IMR-90 (cell line): ENCODE measurements around the gene ACSL4. TPM values are rescaled to one million over a fixed set of nuclear protein-coding genes. Genes with fewer than 3 reads are reported as not detected.

ENCODE experiments used
- ATAC-seq: fragments of 200-7000 bp; cut with Tn5 transposase; 2 replicates; pipeline ENCODE4 v1.9.1; 2020; ENCODE audit warnings: low read depth, mild to moderate bottlenecking, moderate library complexity
- BruUV-seq: library from RNA; stranded (reverse); fragments of 400-500 nt; replicated peaks from 2 replicates; lab custom pipeline; 2021; lab: Mats Ljungman, UMichigan
- CTCF ChIA-PET: fragments of 300-600 bp; formaldehyde crosslinking; extraction: SDS; loops from one replicate; lab custom pipeline; 2021; ENCODE audit warnings: antibody characterized with exemption; lab: Yijun Ruan, JAX
- POLR2A ChIA-PET: fragments of 300-600 bp; sonication (Branson Sonifier 250); formaldehyde crosslinking; loops from one replicate; lab custom pipeline; 2022; ENCODE audit warnings: antibody characterized with exemption; ENCODE audit not compliant: unreplicated experiment; lab: Charles Lee
- DNase-seq: peaks from one replicate; pipeline ENCODE4 v3.0.0; 2013
- H2AFZ ChIP-seq: replicated peaks from 2 replicates; pipeline ENCODE3; 2013; ENCODE audit warnings: low read length, mild to moderate bottlenecking; ENCODE audit not compliant: poor library complexity
- H2AK5ac ChIP-seq: 2 replicates; pipeline ENCODE4 v1.6.1; 2013; ENCODE audit warnings: low read depth, low read length, inconsistent platforms
- H2AK9ac ChIP-seq: replicated peaks from 2 replicates; pipeline ENCODE3; 2013; ENCODE audit warnings: mild to moderate bottlenecking, low read depth, low read length, moderate library complexity; ENCODE audit not compliant: poor library complexity
- H2BK120ac ChIP-seq: 2 replicates; pipeline ENCODE4 v1.6.1; 2013; ENCODE audit warnings: low read depth, low read length, inconsistent platforms
- H2BK15ac ChIP-seq: 3 replicates; pipeline ENCODE4 v1.6.1; 2013; ENCODE audit warnings: low read depth, low read length, inconsistent platforms
- H2BK20ac ChIP-seq: 2 replicates; pipeline ENCODE4 v1.6.1; 2013; ENCODE audit warnings: low read depth, mild to moderate bottlenecking, inconsistent platforms, low read length, moderate library complexity
- H2BK5ac ChIP-seq: 2 replicates; pipeline ENCODE4 v1.6.1; 2013; ENCODE audit warnings: mild to moderate bottlenecking, low read depth, low read length, inconsistent platforms; ENCODE audit not compliant: poor library complexity, severe bottlenecking
- H3K14ac ChIP-seq: replicated peaks from 2 replicates; pipeline ENCODE4 v1.6.1; 2013; ENCODE audit warnings: low read depth, low read length, inconsistent platforms
- H3K18ac ChIP-seq: 2 replicates; pipeline ENCODE4 v1.6.1; 2013; ENCODE audit warnings: low read depth, low read length, control low read depth
- H3K23ac ChIP-seq: 2 replicates; pipeline ENCODE4 v1.6.1; 2013; ENCODE audit warnings: low read depth, low read length, inconsistent platforms
- H3K27ac ChIP-seq: 2 replicates; pipeline ENCODE4 v1.5.1; 2013; ENCODE audit warnings: mild to moderate bottlenecking, control low read depth, low read length; ENCODE audit not compliant: insufficient read depth
- H3K27me3 ChIP-seq: 2 replicates; pipeline ENCODE4 v1.6.1; 2013; ENCODE audit warnings: low read length; ENCODE audit not compliant: control insufficient read depth, insufficient read depth
- H3K36me3 ChIP-seq: 2 replicates; pipeline ENCODE4 v1.6.1; 2013; ENCODE audit warnings: low read length, mixed read lengths; ENCODE audit not compliant: control insufficient read depth, insufficient read depth
- H3K4ac ChIP-seq: 2 replicates; pipeline ENCODE4 v1.6.1; 2013; ENCODE audit warnings: low read depth, low read length, inconsistent platforms
- H3K4me1 ChIP-seq: 2 replicates; pipeline ENCODE4 v1.6.1; 2013; ENCODE audit warnings: low read length, mixed read lengths; ENCODE audit not compliant: control insufficient read depth, insufficient read depth
- H3K4me2 ChIP-seq: 2 replicates; pipeline ENCODE4 v1.6.1; 2013; ENCODE audit warnings: low read depth, mild to moderate bottlenecking, control low read depth, low read length, moderate library complexity
- H3K4me3 ChIP-seq: 2 replicates; pipeline ENCODE4 v1.5.1; 2013; ENCODE audit warnings: low read depth, mild to moderate bottlenecking, control low read depth, low read length, moderate library complexity; ENCODE audit not compliant: insufficient read depth
- H3K56ac ChIP-seq: 2 replicates; pipeline ENCODE4 v1.6.1; 2013; ENCODE audit warnings: low read length, inconsistent platforms; ENCODE audit not compliant: insufficient read depth; ENCODE audit errors: extremely low read depth
- H3K79me1 ChIP-seq, 2 experiments: 2 replicates each; pipeline ENCODE4 v1.6.1; 2013; ENCODE audit warnings: low read length in 2 of 2, inconsistent platforms in 1 of 2, low read depth in 1 of 2
- H3K9ac ChIP-seq: 2 replicates; pipeline ENCODE4 v1.6.1; 2013; ENCODE audit warnings: low read depth, low read length, control low read depth
- H3K9me1 ChIP-seq: 2 replicates; pipeline ENCODE4 v1.6.1; 2013; ENCODE audit warnings: low read length, inconsistent platforms; ENCODE audit not compliant: insufficient read depth
- H3K9me3 ChIP-seq: 2 replicates; pipeline ENCODE4 v1.6.1; 2013; ENCODE audit warnings: low read length; ENCODE audit not compliant: control insufficient read depth, insufficient read depth
- H4K20me1 ChIP-seq: 2 replicates; pipeline ENCODE4 v1.6.1; 2013; ENCODE audit warnings: low read length, inconsistent platforms; ENCODE audit not compliant: insufficient read depth
- H4K5ac ChIP-seq: 2 replicates; pipeline ENCODE4 v1.6.1; 2013; ENCODE audit warnings: mild to moderate bottlenecking, low read depth, low read length, control low read depth
- H4K8ac ChIP-seq, 2 experiments: 2 replicates each; pipeline ENCODE4 v1.6.1; 2013; ENCODE audit warnings: low read depth in 2 of 2, low read length in 2 of 2, control low read depth in 1 of 2, inconsistent platforms in 1 of 2
- H4K91ac ChIP-seq: 2 replicates; pipeline ENCODE4 v1.6.1; 2013; ENCODE audit warnings: low read depth, low read length, inconsistent platforms; ENCODE audit not compliant: insufficient read depth
- BHLHE40 ChIP-seq: fragments of 150-350 bp; IDR thresholded peaks from 2 replicates; pipeline ENCODE4 v1.6.1; 2016; ENCODE audit warnings: mild to moderate bottlenecking, low read depth, low read length
- CEBPB ChIP-seq: IDR thresholded peaks from 2 replicates; pipeline ENCODE4 v1.6.1; 2012; ENCODE audit warnings: low read depth, low read length, improper control_type of control experiment
- CHD1 ChIP-seq: IDR thresholded peaks from 2 replicates; pipeline ENCODE4 v1.6.1; 2012; ENCODE audit warnings: low read depth, low read length, improper control_type of control experiment
- CTCF ChIP-seq: conservative IDR thresholded peaks from 2 replicates; pipeline ENCODE4 v1.5.1; 2012; ENCODE audit warnings: mild to moderate bottlenecking, low read depth, low read length, improper control_type of control experiment
- FOS ChIP-seq: fragments of 150-350 bp; IDR thresholded peaks from 2 replicates; pipeline ENCODE4 v1.6.1; 2016; ENCODE audit warnings: low read depth, low read length
- MAFK ChIP-seq: IDR thresholded peaks from 2 replicates; pipeline ENCODE4 v1.6.1; 2012; ENCODE audit warnings: low read depth, low read length, improper control_type of control experiment
- RAD21 ChIP-seq: IDR thresholded peaks from 2 replicates; pipeline ENCODE4 v1.6.1; 2012; ENCODE audit warnings: low read length, improper control_type of control experiment
- RFX5 ChIP-seq: IDR thresholded peaks from 2 replicates; pipeline ENCODE4 v1.8.0; 2012; ENCODE audit warnings: low read depth, mild to moderate bottlenecking, low read length, moderate library complexity
- USF2 ChIP-seq: fragments of 150-350 bp; IDR thresholded peaks from 2 replicates; pipeline ENCODE4 v1.6.1; 2017; ENCODE audit warnings: mild to moderate bottlenecking, antibody characterized with exemption, low read length, low read depth
- WGBS, 2 experiments: methylation state at CpG; one replicate each; pipeline versions ENCODE4 v1.1.5 to v1.1.7; 2013; ENCODE audit warnings: missing lambda C conversion rate in 2 of 2; ENCODE audit not compliant: insufficient read length in 1 of 2; ENCODE audit errors: extremely low coverage in 2 of 2; 5-methylcytosine and 5-hydroxymethylcytosine counted together
- dilution Hi-C: fragments of 300-500 bp; cut with HindIII; formaldehyde crosslinking; loops from one replicate; pipeline ENCODE4 v1.14.3; 2018; ENCODE audit warnings: low sequenced_read_pairs; ENCODE audit not compliant: unreplicated experiment
- in situ Hi-C: fragments of 300-500 bp; cut with MboI; formaldehyde crosslinking; loops from 3 replicates; pipeline ENCODE4 v1.14.3; 2019; ENCODE audit warnings: low sequenced_read_pairs, inconsistent platforms, mixed read lengths
- intact Hi-C: fragments of 100-400 bp; cut with micrococcal nuclease; formaldehyde crosslinking; loops from 2 replicates; pipeline ENCODE4 v1.10.0; 2022
- polyA plus RNA-seq, 3 experiments: library from polyadenylated mRNA; depleted of rRNA; stranded (reverse); fragments of >200 nt; gene quantifications; 2 replicates each; pipeline ENCODE4 v1.2.3, GENCODE V29; 2012; ENCODE audit warnings: low replicate concordance in 1 of 3
- total RNA-seq: library from RNA; depleted of rRNA; stranded (reverse); fragments of >200 nt; gene quantifications from 2 replicates; pipeline ENCODE4 v1.2.3, GENCODE V29; 2012

Gene ACSL4
- total and polyA plus RNA-seq, 2 of the 4 experiments (the other 2 are of a cell fraction): 29.6 to 59.7 TPM

GRCh38 chrX:109658391-109658790 is 74.7 kb downstream of the ACSL4 start:
- intact Hi-C loops (no loop called here), dilution Hi-C loops (no loop called here), in situ Hi-C loops (no loop called here)
- H3K9me3 ChIP-seq: no peaks in the 10 kb centered on the region
- H3K27me3 ChIP-seq: no peaks in the 10 kb centered on the region
- H2BK20ac ChIP-seq: no peak overlapping the region
- no peak overlapping the region for H2AK5ac ChIP-seq
- H3K18ac ChIP-seq: no peak overlapping the region
- H4K8ac ChIP-seq: no peak overlapping the region
- H2BK120ac ChIP-seq: no peak overlapping the region
- H4K91ac ChIP-seq: no peak overlapping the region
- H3K4me2 ChIP-seq: no peak overlapping the region
- H3K4me3 ChIP-seq: no peak overlapping the region
- no peak overlapping the region for H2BK15ac ChIP-seq
- no peak overlapping the region for H3K9ac ChIP-seq
- H2AK9ac ChIP-seq: no peak overlapping the region
- ATAC-seq (no peak), DNase-seq (no peak)
- CTCF ChIA-PET: no interaction called here
- H3K14ac ChIP-seq: no peak overlapping the region
- H3K4me1 ChIP-seq: no peaks in the 10 kb centered on the region
- no peak for TF ChIP-seq CHD1
- TF ChIP-seq RFX5: no peak
- no peak for TF ChIP-seq FOS
- no peak for TF ChIP-seq BHLHE40
- TF ChIP-seq RAD21: no peak
- no peak for TF ChIP-seq CTCF
- TF ChIP-seq MAFK: no peak
- no peak for TF ChIP-seq USF2
- TF ChIP-seq CEBPB: no peak
- BruUV-seq: no TSS peak
- WGBS, 2 experiments: 86% methylated on average over 1 of the region's 1 CpG; no CpG with 5 or more reads in 1 of the 2 experiments
- POLR2A ChIA-PET: no interaction called here
- H4K20me1 ChIP-seq: no peaks in the 10 kb centered on the region; the same call in 1 of the 2 replicates
- peaks cover 0 to 6% of the 10 kb centered on the region in 2 experiments; a peak in 2 of 4 replicates for H3K79me1 ChIP-seq
- no peak overlapping the region for H4K5ac ChIP-seq
- no peaks in the 10 kb centered on the region; the same call in 1 of the 2 replicates for H3K9me1 ChIP-seq
- H3K36me3 ChIP-seq: peaks cover 9% of the 10 kb centered on the region
- no peak overlapping the region for H3K23ac ChIP-seq
- no peak overlapping the region for H3K27ac ChIP-seq
- no peak overlapping the region for H3K56ac ChIP-seq
- no peak overlapping the region for H3K4ac ChIP-seq
- no peak overlapping the region for H2AFZ ChIP-seq
- no peak overlapping the region for H2BK5ac ChIP-seq
